GM21786 (cell line): ENCODE results near the gene VPS33B.
A peak's percentile ranks its signal among the peaks of the same experiment; 100 is the strongest.
"Not testable (repeated sequence)": the region's sequence is repeated elsewhere in the genome, so short reads cannot be mapped to it uniquely, and the experiment has no call there.

Experiments used
- ATAC-seq: cut with Tn5 transposase; IDR thresholded peaks from one replicate; pipeline ENCODE4 v1.9.1; 2021; ENCODE audit not compliant: unreplicated experiment

The VPS33B gene

GRCh38 chr15:91032919-91033803 lies 10.8 kb upstream of the VPS33B start:
- no peak for ATAC-seq

- no peak for ATAC-seq
Observed at GRCh38 chr15:91031796-91032195, 9.4 kb upstream of the VPS33B start.

- no peak for ATAC-seq
Observed at GRCh38 chr15:91027677-91028076, 5.3 kb upstream of the VPS33B start.

GRCh38 chr15:91023720-91024119 lies 1.3 kb upstream of the VPS33B start:
- ATAC-seq, result no peak

GRCh38 chr15:91022832-91023129 lies 387 bp upstream of the VPS33B start:
- peak; percentile 21 for ATAC-seq

GRCh38 chr15:91021516-91022074 lies 799 bp downstream of the VPS33B start:
- peak; percentile 5 for ATAC-seq

- ATAC-seq, result no peak
Observed at GRCh38 chr15:91018158-91018557, 4.2 kb downstream of the VPS33B start.

- no peak for ATAC-seq
Observed at GRCh38 chr15:91017716-91018115, 4.7 kb downstream of the VPS33B start.

- not testable (repeated sequence) for ATAC-seq
Observed at GRCh38 chr15:91013701-91014100, 8.7 kb downstream of the VPS33B start.

- no peak for ATAC-seq
Observed at GRCh38 chr15:91007266-91007665, 15.1 kb downstream of the VPS33B start.

GRCh38 chr15:91001209-91001608 lies 21.2 kb downstream of the VPS33B start:
- ATAC-seq, result no peak

GRCh38 chr15:90998737-90999136 lies 23.7 kb downstream of the VPS33B start:
- ATAC-seq, result no peak

- ATAC-seq, result peak; percentile 98
Observed at GRCh38 chr15:90994417-90995311, 27.7 kb downstream of the VPS33B start, which contains the start of gene PRC1. PRC1 (minus strand) TSS chr15:90994535; CDS start chr15:90994417, 118 bp downstream.

- ATAC-seq, result peak; percentile 2
Observed at GRCh38 chr15:90994059-90994416, 28.4 kb downstream of the VPS33B start.

- no peak for ATAC-seq
Observed at GRCh38 chr15:90991587-90992285, 30.7 kb downstream of the VPS33B start.

- ATAC-seq, result no peak
Observed at GRCh38 chr15:90990446-90990845, 31.9 kb downstream of the VPS33B start.

GRCh38 chr15:90989040-90989768 lies 33.2 kb downstream of the VPS33B start:
- no peak for ATAC-seq

GRCh38 chr15:90988296-90988695 lies 34.1 kb downstream of the VPS33B start:
- no peak for ATAC-seq

GRCh38 chr15:90987561-90988141 lies 34.7 kb downstream of the VPS33B start:
- ATAC-seq, result no peak
